Measurements from ENCODE around the gene TCEAL8.
A peak's percentile ranks its signal among the peaks of the same experiment; 100 is the strongest.

The TCEAL8 gene

GRCh38 chrX:103214870-103215424, 40.0 kb downstream of the TCEAL8 start, which contains the start of gene BEX4:
Gene BEX4, plus strand, starts transcription at chrX:103215108. Its CDS starts 1,046 bp downstream, at chrX:103216154.
- DNase-seq (ENCODE audit: low read depth) = peak; percentile 69

GRCh38 chrX:103212749-103213457, 42.1 kb downstream of the TCEAL8 start:
- no peak for DNase-seq (ENCODE audit: low read depth)

- DNase-seq (ENCODE audit: low read depth) = no peak
Measured at GRCh38 chrX:103211012-103211715, 43.8 kb downstream of the TCEAL8 start.

- no peak for DNase-seq (ENCODE audit: low read depth)
Measured at GRCh38 chrX:103210056-103210455, 44.9 kb downstream of the TCEAL8 start.
